GM03348 (cell line): ENCODE data around the gene EBLN2.

Experiments
- DNase-seq: peaks from one replicate; pipeline ENCODE4 v3.0.0; 2012; ENCODE audit warnings: low spot score

EBLN2 gene

DNA sequence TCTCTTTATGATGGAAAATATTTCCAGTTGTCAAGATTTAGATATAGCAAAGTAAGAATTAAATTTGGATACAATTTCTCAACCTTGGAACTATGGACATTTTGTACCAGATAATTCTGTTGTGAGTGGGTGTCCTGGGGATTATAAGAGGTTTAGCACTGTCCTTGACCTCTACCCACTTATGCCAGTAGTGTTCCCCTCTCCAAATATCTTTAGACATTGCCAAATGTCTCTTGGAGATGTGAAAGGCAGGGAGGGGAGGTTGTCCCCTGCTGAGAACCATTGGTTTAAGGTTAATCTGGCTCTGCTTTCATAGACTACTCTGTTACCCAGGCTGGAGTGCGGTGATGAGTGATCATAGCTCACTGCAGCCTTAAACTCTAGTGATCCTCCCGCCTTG is at the start of gene EBLN2:
Gene EBLN2, plus strand, starts transcription at position 244 of the 400 bp plus-strand sequence. CDS start 423 bp downstream, outside the sequence.
- no peak for DNase-seq

DNA sequence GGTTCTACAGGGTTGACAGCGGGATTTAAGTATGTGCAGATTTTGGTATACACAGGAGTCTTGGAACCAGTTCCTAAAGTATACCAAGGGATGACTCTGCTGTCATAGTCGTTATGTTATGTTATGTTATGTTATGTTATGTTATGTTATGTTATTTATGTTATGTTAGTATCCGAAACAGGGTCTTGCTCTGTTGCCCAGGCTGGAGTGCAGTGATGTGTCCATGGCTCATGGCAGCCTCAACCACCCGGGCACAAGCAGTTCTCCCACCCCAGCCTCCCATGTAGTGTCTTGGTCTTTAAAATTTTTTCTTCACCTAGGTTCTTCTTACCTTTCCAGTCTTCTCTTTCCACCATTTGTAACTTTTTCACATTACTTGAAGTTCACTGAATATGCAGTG is 43.2 kb upstream of the EBLN2 start:
- DNase-seq: no peak

DNA sequence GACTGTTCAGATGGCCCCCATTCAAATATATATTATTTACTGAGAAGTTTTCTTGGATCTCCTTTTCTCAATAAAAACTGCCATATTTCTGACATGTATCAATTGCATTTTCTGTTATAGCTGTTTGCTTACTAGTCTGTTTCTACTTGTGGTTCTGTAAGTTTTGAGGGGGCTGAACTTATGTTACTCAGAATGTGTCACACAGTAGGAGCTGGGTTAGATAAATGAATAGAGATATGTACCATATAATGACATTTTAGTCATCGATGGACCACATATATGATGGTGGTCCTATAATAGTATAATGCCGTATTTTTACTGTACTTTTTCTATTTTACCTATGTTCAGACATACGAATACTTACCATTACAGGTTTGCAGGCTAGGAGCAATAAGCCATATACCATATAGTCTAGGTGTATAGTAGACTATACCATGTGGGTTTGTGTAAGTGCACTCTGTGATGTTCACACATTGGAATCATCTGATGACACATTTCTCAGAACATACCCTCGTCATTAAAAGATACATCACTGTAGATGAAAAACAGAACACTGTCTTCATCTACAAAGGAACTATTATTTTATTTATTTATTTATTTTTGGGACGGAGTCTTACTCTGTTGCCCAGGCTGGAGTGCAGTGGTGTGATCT is 42.5 kb upstream of the EBLN2 start:
- DNase-seq: no peak

DNA sequence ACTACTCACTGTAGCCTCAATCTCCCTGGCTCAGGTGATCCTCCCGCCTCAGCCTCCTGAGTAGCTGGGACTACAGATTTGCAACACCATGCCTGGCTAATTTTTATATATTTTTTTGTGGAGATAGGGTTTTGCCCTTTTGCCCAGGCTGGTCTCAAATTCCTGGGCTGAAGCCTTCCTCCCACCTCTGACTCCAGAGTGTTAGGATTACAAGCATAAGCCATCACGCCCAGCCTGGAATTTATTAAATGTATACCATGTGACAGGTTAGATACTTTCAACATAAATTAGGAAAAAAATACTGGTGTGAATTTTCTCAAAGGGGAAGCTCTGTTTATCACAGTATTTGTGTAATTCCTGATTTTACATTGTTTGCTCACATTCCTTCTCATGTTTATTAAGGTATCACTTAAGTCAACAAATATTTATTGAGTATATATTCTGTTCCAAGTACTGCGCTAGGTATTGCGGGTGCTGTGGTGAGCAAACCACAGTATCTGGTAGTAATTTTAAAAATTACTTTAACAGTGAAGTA is 40.1 kb upstream of the EBLN2 start:
- DNase-seq: no peak

DNA sequence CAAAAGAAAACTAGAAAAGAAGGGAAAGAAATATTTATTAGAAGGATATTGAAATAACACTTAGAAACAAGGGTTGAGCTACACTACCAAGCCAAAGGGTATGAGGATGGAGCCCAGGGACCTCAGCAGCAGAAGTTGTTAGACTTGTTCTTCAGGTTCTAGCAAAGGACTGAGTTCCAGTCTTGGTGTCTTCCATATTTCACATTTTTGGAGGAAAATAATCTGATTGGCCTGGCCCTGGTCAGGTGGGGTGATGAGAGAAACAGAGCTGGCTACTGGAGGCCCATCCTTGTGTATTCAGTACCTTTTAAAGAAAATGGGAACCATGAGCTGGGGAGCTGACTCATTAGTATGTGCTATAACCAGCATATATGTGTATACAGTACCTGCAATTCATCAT is 36.6 kb upstream of the EBLN2 start:
- DNase-seq: no peak

DNA sequence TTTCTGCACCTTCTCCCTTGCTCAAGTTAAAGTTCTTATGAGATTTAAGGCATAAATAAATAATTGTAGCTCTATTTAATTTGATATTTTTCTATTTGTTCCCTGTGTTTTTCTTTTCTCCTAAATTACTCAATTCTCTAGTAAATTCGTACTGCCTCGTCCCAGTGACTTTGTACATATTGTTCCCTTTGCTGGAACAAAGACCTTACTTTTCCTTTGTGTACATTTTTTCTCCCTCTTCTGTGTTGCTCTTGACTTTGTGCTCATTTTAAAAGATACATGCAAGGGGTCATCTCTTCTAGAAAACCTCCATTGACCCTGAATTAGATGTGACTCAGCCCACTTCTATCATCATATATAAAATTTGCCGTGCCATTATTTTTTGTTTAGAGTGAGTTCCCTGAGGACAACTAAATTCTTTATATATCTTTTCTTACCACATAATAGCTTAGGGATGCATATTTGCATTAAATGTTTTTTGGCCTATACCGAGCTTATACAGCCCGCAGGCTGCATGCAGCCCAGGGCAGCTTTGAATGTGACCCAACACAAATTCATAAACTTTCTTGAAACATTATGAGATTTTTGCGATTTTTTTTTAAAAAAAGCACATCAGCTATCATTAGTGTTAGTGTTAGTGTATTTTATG is 35.2 kb upstream of the EBLN2 start:
- no peak for DNase-seq

DNA sequence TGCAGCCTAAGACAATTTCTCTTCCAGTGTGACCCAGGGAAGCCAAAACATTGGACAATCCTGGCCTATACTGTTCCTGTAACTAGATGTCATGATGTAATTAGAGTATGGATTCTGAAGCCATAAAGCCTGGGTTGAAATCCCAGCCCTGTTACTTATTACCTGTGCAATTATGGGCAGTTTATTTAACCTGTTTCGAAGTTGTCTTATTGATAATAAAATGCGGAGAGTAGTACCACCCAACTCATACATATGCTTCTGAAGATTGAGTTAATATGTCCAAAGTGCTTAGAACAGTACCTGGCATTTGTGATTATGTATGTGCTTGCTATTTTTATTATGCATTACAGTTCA is 34.7 kb upstream of the EBLN2 start:
- DNase-seq: no peak

DNA sequence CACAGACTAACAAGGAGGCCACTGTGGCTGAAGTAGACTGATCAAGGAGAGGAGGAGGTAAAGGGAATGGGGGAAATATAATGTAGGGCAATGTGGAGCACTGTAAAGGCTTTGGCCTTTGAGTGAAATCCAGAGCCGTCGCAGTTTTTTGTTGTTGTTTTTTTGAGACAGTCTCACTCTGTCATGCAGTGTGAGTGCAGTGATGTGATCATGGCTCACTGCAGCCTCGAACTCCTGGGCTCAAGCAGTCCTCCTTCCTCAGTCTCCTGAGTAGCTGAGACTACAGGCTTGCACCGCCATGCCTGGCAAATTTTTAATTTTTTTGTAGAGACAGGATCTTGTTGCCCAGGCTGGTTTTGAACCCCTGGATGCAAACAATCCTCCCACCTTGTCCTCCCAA is 32.7 kb upstream of the EBLN2 start:
- DNase-seq: no peak

DNA sequence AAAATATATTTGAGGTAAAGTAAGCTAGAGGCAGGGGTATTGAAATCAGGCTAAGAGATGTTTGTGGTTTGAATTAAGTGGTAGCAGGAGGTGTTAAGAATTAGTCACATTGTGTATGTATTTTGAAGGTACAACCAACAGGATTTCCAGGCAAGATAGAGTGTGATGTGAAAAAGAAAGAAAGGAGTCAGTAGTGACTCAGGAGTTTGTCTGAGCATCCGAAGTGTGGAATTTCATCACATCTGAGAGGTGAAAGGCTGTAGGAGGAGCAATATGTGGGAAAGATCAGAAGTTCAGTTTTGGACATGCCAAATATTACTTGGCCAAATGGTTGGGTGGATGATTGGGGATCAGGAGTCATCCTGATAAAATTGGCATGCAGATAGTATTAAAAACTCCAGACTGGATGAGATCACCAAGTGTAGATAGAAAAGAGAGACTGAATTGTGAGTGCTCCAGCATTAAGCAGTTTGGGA is 32.1 kb upstream of the EBLN2 start:
- DNase-seq: peak; percentile 75

DNA sequence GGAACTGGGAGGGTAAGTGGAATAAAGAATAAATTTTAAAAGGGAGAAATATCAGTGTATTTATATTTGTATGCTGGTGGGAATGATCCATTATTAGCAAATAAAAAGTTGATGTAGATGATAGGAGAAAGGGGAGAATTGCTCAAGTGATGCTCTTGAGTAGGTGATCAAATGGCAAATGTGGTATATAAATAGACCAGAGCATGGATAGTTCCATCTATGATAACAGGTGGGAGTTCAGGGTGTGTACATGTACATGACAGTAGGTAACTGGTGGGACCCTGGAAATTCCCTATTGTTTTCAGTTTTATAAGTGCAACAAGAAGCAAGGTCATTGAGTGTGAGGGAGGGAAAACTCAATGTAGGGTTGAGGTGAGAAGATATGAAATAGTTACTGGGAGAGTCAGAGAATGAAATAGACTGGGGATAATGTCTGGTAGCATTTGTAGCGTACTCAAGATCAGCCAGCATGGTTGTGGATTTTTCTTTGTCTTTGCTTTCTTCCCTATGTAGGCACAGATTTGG is 31.3 kb upstream of the EBLN2 start:
- DNase-seq: no peak

DNA sequence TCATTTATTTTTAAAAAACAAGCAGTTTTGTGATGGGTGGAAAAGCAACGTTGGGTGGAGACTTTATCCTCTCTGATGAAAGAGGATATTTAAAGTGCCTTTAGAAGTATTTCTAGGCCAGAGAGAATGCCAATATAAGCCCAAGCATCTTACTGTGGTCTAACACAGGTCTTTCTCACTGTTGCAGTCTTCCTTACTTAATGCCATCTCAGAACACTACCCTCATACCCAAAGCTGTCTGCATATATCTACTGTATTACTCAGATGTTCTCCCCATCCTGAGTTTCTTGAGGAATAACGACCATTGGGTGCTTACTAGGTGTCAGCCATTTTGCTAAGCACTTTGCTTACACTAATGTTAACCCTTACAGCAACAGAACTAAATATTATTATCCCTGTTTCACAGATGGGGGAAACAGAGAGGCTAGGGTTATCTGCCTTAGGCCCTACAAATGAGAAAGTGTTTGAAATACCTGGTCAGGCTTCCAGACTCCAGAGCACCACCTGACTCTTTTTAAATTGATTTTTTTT is 29.8 kb upstream of the EBLN2 start:
- DNase-seq: no peak

DNA sequence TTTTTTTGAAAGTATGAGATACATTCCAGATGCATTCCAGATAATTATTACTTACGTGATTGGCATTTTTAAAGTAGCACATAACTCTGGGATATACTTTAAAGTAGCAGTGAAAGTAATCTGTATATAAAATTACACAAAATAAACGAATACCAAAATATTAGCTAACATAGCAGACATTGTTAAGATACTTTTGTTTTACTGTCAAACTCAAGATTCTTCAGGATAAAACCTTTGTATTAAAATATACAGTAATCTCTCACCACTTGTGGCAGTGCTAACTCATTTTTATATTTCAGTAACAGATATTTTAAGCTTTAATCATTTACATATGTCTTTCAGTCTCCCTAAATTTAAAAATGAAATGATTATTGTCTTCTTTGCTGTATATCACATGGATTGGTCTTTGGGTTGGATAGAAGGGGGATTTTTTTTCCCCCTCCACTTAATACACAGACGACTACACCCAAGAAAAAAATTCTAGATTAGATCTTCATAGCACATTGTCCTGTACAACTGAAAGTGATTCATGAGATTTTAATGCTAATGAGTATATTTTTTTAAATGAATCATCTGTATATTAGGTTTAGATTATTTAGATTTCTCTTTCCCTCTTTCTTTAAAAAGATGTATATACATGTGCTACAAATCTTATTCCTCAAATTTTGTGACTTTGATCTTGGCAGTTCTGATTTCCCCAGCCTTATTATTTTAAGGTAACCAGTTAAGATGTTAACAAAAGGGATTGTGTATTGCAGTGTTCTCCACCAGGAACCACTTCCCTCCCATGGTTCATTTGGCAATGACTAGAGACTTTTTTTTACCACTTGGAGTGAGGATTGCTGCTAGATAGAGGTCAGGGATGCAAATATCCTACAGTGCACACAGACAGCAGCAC is 24.5 kb upstream of the EBLN2 start:
- DNase-seq: peak; percentile 35

DNA sequence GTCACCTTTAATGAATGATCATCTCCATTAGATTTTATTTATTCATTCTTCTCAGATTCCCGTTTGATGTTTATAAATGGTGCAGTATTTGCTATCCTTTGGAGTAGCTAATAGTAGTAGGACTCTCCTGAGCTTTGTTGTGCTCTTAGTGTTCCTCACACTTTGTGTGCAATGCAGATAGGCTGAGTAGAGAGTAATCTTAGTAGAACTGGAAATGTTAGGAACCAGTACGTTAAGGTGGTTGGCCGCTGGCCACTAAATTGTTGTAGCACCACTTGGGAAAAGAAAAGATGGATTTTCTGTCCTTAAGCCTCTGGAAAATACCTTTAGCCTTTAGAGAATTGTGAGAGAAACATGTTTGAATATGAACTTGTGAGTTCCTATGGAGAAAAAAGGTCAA is 19.9 kb upstream of the EBLN2 start:
- DNase-seq: no peak

DNA sequence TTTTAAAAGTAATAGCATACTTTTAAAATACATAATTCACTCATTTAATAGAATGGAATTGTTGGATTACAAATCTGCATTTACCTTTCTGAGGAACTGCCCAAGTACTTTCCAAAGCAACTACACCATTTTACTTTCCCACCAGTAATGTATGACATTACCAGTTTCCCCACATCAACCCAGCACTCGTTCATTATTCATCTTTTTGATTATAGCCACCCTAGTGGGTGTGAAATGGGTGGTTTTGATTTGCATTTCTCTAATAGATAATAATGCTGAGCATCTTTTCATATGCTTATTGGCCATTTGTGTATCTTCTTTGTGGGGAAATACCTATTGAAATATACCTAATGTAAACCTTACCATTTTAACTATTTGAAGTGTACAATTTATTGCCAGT is 18.0 kb upstream of the EBLN2 start:
- DNase-seq: no peak

DNA sequence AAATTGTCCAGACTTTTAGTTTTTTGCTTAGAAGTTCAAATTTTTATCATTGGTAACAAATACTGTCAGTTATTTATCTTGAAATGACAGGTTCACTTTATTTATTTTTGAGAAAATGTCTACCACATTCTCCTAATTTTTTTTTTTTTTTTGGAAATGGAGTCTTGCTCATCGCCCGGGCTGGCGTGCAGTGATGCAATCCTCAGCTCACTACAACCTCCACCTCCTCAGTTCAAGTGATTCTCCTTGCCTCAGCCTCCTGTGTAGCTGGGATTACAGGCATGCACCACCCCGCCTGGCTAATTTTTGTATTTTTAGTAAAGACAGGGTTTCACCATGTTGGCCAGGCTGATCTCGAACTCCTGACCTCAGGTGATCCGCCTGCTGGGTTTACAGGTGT is 16.1 kb upstream of the EBLN2 start:
- no peak for DNase-seq

DNA sequence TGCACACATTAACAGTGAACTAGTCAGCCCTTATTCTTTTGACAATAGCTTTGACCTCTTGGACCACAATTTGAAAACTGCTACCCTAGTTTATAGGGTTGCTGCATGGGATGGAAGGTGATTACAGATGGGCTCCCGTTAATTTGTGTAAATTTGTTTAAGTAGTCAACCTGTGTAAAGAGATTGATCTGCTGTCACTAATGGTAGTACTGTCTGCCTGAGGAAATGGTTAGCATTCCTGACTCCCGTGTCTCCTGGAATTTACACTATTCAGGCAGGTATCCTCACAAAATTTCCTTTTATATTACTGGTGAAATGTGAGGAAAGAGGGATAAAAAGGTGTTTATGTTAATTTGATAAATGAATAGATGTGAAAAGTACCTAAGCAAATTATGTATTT is 15.3 kb upstream of the EBLN2 start:
- DNase-seq: no peak

DNA sequence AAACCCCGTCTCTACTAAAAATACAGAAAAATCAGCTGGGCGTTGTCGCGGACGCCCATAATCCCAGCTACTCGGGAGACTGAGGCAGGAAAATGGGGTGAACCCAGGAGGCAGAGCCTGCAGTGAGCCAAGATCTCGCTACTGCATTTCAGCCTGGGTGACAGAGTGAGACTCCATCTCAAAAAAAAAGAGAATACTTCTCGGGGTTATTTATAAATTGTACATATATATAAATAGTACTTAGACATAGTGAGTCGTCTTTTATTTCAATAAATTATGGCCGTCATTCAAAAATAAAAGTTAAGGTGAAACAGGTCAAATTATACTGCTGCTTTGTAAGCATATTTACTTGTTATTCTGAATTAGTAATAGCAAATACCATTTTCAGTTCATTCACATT is 12.1 kb upstream of the EBLN2 start:
- no peak for DNase-seq

DNA sequence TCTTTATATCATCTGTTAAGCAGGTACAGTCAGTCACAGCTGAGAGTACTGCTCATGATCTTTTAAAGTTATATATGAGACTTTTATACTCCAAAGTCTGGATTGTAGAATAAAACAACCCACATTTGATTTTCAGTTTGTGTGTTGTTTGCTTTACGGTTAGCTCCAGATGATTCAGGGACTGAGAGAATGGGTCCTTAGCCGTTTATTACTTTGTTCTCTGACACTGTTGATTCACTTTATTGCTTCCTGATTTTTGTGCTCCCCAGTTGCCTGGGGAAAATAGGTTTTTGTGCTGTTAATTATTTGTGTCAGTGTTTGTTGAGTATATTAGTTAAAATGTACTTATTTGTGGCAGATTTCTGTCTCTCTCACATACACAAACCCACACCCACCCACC is 8.6 kb upstream of the EBLN2 start:
- no peak for DNase-seq

DNA sequence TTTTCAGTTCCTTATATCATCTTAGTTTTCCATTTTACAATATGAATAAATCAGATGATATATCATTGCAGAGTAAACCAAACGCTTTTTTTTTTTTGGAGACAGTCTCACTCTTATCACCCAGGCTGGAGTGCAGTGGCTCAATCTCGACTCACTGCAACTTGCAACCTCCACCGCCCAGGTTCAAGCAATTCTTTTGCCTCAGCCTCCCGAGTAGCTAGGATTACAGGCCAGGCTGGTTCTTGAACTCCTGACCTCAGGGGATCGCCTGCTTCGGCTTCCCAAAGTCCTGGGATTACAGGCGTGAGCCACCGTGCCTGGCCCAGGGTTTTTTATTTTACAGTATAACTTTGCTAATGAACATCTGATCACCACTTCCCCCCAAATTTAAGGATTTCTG is 5.9 kb upstream of the EBLN2 start:
- DNase-seq: no peak

DNA sequence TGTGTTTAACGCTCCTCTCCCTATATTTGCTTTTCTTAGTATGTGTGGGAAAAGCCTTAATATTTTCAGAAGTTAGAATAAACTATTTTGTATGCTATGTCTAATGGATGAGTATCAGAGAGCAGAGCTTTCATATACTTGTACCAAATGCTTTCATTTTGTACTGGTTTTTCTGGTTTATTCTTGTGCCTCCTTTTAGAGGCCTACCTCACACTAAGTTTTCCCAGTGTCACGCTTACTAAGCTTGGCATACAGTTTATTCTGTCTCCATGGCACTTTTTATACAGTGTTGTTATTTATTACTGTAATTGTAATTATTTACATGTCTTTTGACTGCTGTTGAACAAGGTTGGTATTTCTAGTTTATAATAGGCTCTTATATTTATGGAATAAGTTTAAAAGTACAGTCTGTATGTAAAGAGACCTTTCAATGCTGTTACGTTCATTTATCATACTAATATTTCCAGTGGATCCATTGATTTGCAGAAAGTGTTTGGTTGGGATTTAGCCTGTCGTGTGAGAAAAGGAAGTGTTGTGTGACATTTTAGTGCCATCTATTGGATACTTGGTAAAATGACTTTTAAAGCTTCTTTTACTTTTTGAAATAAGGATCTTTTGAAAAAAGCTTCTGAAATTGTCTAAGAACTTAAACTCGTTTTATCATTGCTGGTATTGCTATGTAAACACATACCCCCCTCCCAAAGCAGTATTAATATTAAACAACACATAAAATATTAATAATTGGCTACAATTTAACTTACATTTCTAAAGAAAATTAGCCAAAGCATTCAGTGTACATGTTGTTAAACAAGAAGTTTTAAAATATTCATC is 5.2 kb upstream of the EBLN2 start:
- DNase-seq: peak; percentile 47

DNA sequence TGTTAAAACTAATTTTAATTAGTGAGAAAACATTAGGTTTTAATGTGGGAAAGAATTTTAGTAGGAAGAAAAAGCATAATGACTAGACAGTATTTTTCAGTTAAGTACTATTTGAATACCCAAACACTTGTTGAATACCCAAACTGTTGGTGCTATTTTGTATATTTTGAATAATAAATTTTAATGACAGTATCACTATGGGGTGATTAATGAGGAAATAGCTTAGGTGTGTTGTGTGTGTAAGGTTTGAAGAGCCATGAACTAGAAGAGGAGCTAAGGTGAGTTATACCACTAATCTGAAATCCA is 4.7 kb upstream of the EBLN2 start:
- no peak for DNase-seq

DNA sequence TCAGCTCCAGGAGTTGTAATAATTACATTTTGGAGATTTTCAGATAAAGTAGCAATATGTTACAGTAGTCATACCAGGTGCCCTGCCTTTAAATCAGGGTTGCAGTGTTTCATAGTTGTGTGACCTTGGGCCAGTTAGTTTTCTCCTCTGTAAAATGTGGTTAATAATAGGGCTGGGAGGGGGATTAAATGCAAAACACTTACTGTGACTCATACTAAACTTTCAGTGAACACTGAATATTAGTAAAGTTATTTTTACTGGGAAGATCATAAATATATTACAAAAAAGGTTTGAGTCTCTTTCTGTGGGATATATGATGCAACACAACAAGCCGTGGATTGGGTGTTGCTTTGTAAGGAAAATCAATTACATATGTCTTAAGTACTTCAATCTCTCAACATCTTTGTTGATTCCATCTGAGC is 1.1 kb upstream of the EBLN2 start:
- peak; percentile 42 for DNase-seq
